Activated effector memory CD4-positive, alpha-beta T cell treated with anti-CD3 and anti-CD28 coated beads, Interleukin-2, amount 50 U/mL, for 16 hours (primary cell): ENCODE measurements around the gene RIMS3.

Experiments
- DNase-seq: peaks from one replicate; pipeline ENCODE4 v3.0.0-alpha.2; 2020

Gene RIMS3

DNA sequence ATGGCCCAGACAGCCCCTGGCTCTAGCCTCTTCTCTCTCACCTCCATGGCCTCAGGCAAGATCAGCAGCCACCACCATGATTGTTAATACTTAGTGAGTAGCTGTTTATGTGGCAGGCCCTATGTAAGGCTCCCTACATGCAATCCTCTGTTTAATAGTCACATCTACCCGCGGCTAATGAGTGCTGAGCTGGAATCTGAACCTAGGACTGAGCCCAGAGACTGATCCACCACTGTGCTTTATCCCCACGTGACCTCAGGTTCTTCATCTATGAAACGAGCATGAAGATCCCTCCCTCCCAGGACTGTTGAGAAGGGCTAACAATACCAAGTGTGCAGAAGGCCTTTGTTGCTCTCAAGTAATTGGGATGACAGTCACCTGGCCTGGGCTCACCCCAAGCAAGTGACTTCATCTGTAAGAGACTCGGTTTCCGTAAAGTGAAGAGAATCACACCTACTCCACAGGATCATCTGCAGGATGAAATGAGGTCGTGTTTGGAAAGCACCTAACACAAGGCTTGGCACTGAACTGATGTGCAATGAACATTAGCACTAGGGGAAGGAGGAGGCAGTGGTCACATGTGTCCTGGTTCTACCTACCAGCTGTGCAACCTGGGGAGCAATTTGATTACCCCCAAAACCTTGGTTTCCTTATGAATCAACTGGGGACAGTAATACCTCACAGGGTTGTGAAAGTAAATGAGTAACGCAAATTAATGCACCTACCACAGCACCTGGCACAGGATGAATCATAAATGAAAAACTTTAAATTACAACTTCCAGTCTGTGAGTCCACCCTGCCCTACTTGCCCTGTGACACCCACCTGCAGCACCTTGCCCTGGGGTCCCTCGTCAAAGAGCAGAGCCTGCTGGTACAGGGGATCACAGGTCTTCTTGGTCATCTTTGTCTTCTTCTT, 37.2 kb downstream of the RIMS3 start:
- peak; percentile 61 for DNase-seq

DNA sequence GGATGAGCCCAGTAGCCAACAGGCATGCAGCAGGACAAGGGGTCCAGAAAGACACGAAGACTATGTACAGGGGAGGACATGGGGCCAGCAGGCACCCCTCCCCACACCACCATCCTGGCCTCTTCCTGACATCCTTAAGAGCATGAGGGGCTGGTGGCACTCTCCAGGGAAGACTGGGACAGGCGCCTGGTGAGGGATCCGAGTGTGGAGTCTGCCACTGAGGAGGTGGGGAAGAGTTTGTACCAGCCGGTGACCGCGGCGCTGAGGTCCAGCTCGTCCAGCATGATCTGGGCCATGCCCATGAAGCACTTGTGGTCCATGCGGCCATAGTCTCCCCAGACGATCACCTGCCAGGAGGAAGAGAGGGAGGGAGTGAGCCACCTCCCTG, 39.1 kb downstream of the RIMS3 start:
- no peak for DNase-seq

DNA sequence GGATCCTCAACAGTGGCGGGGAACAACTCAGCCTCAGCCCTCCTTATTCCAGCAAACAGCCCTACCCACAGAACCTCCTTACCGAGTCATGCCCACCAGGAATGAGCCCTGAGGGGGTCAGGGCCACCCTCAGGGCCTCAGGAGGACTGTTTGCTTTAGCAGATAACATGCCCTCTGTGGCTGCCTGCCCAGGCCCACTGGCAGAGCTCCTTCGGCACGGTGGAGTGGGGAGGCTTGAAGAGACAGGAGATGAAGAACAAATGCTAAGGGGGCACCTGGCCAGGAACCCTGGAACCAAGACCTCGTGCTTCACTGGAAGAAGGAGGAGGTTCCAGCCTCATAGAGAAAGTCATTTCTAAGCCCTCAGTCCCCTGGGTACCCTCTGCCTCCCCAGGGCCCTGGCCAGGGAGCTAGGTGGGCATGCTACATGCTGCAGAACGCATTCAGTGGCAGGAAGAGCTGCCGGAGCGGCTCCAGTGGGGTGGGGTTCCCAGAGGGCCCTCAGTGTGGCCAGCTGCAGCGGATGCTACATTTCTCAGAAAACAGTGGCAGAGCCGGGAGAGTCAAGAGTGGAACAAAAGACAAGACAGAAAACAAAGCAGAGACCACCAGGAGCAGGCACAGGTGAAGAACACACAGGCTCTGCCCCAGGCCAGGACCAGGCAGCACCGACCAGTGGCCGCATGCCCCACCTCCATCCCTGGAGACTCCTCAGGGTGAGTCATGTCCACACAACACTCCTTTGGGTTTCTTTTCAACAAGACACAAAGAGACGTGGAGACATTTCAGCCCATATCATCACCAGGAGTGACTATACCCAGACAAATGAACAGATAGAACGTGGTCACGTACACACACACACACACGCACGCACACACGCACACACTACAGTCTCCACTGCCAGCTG, 39.8 kb downstream of the RIMS3 start:
- DNase-seq, result no peak

DNA sequence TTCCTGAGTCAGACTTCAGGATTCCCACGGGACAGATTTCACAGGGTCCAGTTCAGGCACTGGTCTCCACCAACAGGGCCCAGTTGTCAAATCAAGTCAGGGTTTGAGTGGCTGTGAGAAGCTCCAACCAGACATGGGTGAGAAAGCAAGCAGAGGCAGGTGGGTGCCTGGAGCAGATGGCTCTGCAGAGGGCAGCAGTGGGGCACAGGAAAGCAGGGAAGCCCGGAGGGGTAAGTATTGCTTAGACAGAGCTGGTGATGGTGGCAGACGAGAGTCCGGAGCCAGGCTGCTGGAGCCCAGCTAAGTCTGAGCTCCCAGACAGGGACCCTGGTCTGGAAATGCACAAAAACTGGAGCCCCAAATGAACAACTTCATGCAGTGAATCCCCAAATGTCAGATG, 40.4 kb downstream of the RIMS3 start:
- no peak for DNase-seq

DNA sequence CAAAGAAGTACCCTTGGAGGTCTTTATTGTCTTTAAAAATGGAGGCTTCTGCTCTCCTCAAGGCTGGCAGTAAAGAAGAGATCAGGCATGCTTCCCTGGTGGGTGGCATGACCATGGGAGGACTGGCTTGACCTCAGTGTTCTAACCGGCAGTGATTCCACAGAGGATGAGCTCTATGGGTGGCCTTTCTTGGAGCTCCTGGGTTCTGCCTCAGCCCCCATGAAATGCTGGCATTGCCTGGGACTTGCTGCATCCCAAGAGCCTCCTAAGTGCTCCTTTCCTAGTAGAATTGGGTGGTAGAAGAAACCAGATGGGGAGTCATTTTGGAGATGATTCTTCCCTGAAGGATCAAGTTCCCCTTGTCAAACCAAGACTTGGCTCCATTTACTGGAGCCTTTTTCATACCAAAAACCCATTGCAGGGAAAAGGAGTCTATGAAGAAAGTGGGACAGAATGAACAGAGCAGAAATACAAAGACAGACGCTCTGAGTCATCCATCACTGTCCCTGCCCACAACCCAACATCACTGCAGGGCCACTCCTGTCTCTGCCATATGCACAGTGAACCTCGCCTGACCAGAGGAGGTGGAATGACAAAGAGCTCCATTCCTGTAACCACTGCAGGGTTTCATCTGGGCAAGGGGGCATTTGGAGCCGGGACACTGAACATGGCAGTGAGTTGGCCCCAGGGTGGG, 42.4 kb downstream of the RIMS3 start:
- DNase-seq, result no peak

DNA sequence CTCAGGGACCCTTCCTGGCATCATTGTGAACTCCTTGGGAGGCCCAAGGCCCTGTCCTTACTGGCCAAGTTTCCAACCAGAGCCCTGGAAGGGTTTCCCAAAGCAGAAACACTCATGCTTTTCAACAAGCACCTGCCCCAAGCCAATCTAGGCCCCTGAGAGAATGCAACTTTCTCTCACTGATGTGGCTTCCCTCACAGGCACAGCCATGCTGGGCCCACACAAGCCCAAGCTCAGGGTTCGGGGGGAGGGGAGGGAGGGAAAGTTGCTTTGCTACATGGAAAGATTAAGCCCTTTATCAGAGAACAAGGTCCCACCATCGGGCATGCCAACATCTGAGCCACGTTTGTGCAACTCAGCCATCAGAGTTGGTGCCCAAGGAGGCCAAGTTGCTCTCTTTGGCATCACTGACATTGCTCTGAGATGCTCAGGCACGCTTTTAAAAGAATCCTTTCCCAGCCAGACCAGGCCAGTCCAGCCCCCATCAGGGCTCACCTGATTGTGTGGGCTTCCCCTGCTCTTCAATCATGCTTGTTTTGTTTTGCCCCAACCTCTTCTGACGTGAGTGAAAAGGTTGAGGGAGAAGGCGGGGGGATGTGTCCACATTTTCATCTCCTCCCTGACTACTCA, 43.5 kb downstream of the RIMS3 start:
- no peak for DNase-seq

DNA sequence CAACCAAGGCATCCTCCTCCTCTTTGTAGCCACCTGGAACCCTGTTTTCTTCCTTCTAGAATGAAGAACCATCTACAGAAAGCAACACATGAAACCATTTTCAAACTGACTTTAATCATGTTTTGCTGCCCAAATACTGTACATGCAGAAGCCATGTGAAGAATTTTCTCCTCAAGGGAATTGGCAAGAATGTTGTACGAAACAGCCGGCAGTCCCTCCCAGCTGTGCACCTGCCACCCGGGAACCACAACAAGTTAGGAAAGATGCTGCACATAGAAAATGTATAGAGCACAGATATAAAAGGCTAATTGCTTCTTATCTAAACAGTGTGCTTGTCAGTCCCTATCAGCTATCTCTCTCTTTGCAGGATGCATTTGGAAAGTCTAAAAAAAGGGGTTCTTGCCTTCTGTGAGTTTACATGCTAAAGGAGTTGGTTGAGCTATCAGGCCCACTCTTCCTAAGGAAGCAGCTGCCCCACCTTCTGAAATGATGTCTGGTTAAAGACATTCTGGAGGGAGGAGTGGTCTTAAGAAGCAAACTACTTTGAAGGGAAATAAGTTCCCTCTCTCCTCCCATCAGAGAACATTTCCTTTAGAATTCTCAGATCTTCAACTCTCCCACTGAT, 44.8 kb downstream of the RIMS3 start:
- DNase-seq, result no peak

DNA sequence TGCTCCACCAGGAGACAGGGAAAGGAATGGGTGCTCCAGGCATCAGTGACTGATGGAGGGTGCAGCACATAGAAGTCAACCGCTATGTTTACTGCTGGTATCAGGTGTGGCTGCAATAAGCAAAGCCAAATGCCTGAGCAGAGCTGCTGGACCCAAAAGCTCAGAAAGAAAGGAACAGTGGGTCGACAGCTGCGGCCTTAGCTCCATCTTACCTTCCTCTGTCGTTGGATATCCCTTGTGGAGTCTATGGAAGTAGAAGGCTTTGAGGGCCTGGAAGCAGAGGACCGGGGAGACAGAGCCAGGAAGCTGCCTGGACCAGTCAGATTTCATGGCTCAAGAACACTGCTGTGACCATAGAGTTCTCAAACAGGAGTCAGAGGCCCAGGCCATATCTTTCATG, 45.3 kb downstream of the RIMS3 start:
- no peak for DNase-seq

DNA sequence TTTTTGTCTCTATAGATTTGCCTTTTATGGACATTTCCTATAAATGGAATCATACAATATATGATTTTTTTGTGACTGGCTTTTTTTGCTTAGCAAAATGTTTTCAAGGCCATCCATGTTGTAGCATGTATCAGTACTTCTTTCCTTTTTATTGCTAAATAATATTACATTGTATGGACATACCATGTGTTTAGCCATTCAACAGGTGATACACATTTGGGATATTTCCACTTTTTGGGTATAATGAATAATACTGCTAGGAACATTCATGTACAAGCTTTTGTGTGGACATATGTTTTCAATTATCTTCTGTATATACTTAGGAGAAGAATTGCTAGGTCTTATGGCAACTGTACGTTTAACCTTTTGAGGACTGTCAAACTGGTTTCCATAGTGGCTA, 47.4 kb downstream of the RIMS3 start:
- DNase-seq, result no peak

DNA sequence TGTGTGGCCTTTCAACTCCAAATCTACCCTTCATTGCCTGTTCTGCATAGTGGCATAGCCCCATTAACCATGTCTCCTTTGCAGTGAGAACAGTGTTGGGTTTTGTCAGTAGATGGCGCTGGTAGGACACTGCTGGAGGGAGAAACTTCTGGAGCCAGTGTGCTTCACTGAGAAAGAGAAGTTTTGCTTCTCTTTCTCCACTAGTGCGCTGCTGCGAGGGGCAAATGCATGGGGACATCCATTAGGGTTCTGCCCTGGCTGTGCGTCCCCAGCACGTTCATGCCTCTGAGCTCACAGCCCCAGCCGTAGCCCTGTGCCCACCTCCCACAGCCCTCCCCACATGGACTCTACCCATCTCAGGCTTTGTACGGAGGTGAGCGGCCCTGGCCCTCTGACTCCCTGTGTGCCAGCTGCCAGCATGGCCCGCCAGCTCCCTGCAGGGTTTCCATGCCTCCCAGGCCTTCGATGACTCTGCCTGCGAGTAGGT, 53.1 kb downstream of the RIMS3 start:
- DNase-seq, result peak; percentile 83

DNA sequence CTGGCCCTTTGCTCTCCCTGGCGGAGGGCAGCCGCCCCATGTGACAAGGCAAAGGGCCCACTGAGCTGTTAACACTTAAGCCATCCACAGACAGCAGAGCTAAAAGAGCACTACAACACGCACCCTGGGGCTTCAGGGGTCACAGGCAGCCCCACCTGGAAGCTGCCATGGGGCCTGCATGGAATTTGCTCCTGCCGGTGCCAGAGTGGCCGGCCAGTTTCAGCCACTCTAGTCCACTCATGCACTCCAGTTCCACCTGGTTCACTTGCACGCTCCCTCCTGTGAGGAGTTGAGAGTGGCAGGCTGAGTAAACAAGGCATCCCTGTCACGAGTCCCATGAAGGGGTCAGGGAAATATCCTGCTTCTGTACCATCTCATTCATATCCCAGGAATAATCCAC, 55.3 kb downstream of the RIMS3 start:
- DNase-seq, result no peak

DNA sequence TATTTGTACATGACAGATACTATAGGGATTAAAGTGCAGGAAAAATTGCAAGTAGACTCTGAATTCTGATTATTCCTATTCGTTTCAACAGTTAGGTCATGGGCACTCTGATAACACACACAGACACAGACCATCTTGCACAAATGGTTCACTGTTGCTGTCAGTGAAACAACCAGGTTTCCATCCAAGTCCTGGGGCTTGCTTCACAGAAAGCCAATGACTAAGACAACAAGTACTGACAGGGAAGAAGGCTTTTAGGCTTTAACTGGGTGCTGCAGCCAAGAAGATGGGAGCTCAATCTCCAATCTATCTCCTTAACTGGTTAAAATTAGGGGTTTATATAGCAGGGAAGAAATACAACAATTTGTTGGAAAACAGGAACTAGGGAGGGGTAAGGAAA, 57.6 kb downstream of the RIMS3 start:
- no peak for DNase-seq

DNA sequence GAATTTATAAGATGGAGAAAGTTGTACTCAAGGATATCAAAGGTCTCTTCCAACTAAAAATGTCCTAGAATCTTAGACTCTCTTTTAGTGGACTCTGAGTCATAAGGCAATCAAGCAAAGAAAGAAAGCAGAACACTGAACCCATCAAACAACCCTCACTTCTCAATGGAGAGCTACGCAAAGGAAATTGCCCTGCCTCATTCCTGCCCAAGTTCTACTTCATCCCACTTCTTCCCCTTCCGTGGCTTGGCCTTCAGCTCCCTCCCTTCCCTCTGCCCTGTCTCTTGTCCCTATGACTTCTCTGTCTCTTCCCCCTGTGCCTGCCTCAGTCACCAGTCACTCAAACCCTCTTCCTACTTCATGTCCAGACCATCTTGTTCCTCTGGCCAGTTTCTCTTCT, 58.5 kb downstream of the RIMS3 start:
- DNase-seq, result no peak

DNA sequence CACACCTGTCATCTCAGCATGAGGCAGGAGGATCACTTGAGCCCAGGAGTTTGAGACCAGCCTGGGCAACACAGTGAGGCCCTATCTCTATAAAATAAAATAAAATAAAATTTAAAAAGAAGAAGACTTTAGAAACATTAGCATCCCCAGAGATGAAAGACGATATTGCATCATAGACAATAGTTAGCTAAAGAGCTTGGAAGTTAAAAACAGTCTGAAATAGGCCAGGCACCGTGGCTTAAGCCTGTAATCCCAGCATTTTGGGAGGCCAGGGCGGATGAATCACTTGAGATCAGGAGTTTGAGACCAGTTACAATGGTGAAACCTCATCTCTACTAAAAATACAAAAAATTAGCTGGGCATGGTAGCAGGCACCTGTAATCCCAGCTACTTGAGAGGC, 59.3 kb downstream of the RIMS3 start:
- no peak for DNase-seq

DNA sequence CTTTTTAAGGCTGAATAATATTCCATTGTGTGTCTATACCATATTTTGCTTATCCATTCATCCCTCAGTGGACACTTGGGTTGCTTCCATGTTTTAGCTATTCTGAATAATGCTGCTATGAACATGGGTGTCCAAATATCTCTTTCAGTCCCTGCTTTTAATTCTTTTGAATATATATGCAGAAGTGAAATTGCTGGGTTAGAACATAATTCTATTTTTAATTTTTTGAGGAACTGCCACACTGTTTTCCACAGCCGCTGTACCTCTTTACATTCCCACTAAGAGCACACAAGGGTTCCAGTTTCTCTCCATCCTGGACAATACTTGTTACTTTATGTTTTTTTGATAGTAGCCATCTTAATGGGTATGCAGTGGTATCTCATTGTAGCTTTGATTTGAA, 65.6 kb downstream of the RIMS3 start:
- no peak for DNase-seq

DNA sequence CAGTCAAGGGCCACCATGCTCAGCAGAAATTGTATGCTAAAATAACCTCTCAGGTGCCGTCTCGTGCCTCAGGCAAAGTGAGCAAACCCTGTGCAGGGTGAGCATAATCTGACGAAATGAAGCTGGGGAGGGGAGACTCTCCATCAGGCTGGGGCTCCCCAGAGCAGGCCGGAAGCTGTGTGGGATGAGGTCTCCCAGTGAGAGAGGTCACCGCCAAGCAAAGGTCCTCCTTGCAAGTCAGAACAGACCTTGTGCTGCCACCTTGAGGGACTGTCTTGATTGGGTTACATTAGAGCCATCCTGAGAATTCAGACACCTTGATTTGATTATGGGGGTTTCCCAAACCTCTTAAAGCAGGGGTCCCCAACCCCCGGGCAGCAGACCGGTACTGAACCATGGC, 69.9 kb downstream of the RIMS3 start:
- no peak for DNase-seq

DNA sequence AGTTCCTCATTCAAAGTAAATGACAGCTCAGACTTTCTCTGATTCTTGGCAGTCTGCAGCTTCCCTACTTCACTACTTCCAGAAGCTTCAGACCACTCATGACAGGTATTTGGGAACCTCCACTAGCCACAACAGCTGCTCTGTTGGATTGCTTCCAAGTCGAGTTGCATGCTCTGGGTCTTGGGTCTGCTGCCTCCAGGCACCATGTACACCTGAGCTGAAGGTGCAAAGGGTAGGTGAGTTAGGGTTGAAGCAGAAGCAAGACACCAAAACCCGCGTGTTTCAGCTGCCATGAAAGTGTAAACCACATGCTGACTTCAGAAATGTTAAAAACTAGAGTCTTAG, 71.3 kb downstream of the RIMS3 start:
- no peak for DNase-seq

DNA sequence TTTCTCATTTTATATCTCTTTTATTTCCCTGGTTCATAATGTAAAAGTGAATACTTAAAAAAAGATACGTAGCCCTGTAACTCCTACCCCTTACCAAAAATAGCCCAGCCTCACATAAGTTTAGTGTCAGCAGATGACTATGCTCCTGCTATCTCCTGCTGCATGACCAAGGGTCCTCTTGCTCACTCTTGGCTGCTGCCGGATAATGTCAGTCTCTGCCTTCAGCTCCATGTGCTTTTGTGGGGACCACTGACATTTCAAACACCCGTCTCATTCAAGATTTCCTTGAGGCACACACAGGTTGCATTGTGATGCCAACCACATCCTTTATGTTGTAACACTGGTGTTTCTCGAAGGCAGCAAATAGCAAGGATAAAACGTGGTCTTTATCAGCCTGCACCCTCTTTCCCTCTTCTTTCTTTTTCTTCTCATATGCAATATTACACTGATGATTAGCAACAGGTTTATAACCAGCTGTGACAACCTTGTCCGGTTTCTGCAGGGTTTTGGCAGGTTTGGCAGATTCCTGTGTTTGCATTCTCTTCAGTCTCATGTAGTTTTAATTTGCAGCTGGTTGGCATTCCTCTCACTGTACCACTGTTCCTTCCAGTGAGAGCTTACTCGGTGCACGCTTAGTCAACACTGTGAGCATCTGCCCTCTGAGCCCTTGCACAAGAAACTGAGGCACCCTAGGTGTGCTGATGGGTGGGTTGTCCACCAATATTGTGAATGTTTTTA, 71.9 kb downstream of the RIMS3 start:
- DNase-seq, result no peak

DNA sequence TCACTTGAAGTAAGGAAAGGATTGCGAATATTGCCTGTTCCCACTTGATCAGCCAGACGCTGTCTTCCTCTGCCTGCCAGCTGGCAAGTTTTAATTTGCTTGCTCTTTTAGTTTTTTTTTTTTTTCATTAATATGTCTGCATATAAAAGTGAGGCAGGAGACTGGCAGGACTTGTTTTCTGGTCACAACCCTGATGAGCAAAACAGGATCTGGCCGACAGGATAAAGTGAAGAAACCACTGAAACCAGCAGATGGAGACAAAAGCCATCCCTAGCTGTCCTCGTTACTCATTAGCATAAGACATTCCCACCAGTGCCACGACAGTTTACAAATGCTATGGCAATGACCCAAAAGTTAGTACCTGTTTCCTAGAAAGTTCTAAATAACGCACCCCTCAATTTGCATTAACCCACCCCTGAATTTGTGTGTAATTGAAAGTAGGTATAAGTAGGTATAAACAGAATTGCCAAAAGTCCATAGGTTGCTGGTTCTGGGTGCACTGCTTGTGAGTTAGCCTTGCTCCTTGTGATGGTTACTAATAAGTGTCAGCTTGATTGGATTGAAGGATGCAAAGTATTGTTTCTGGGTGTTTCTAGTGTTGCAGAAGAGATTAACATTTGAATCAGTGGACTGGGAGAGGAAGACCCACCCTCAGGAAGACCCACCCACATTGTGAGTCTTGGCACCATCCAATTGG, 73.2 kb downstream of the RIMS3 start:
- DNase-seq, result no peak

DNA sequence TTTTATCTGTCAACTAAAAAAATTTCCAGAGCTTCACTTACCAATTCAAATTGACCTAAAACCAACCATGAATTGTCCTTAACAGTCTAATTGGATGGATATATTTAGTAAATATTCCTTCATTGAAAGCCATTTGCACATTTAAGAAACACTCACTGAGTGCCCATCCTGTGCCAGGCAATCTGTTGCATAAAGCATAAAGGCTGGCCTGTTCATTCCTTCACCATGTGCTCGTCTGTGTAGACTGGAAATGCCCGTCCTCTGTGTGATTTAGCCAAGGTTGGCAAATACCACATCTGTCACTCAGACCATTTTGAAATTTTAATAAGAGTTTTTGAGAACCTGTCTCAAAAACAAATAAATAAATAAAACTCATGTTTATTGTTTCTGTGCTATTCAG, 76.9 kb downstream of the RIMS3 start:
- no peak for DNase-seq

DNA sequence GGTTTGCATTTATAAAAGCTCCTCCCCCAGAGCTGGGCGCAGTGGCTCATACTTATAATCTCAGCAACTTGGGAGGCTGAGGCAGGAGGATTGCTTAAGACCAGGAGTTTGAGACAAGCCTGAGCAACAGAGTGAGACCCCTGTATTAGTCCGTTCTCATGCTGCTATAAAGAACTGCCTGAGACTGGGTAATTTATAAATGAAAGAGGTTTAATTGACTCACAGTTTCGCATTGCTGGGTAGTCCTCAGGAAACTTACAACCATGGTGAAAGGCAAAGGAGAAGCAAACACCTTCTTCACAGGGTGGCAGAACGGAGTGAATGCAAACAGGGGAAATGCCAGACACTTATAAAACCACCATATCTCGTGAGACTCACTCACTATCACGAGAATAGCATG, 81.5 kb downstream of the RIMS3 start:
- no peak for DNase-seq
